Measurements from ENCODE around the gene CD28.
"Not testable (repeated sequence)": the region's sequence is repeated elsewhere in the genome, so short reads cannot be mapped to it uniquely, and the experiment has no call there.

Gene CD28

GRCh38 chr2:203750346-203751068 is 44.1 kb downstream of the CD28 start:
- no peak for DNase-seq

- no peak for DNase-seq
Measured at GRCh38 chr2:203751685-203752271, 45.3 kb downstream of the CD28 start.

- DNase-seq: no peak
Measured at GRCh38 chr2:203756161-203756560, 49.7 kb downstream of the CD28 start.

GRCh38 chr2:203758841-203759689 is 52.6 kb downstream of the CD28 start:
- DNase-seq: no peak

- DNase-seq: no peak
Measured at GRCh38 chr2:203759690-203760365, 53.4 kb downstream of the CD28 start.

GRCh38 chr2:203761121-203761520 is 54.7 kb downstream of the CD28 start:
- no peak for DNase-seq

- no peak for DNase-seq
Measured at GRCh38 chr2:203763241-203763937, 57.0 kb downstream of the CD28 start.

- no peak for DNase-seq
Measured at GRCh38 chr2:203763938-203764664, 57.7 kb downstream of the CD28 start.

- DNase-seq: no peak
Measured at GRCh38 chr2:203772456-203773165, 66.2 kb downstream of the CD28 start.

- no peak for DNase-seq
Measured at GRCh38 chr2:203774760-203775159, 68.3 kb downstream of the CD28 start.

- no peak for DNase-seq
Measured at GRCh38 chr2:203775684-203776083, 69.2 kb downstream of the CD28 start.

GRCh38 chr2:203777030-203777429 is 70.6 kb downstream of the CD28 start:
- DNase-seq: no peak

GRCh38 chr2:203779477-203780073 is 73.1 kb downstream of the CD28 start:
- peak in 1 of 2 donors; percentile 12 for DNase-seq

- no peak for DNase-seq
Measured at GRCh38 chr2:203780231-203780630, 73.8 kb downstream of the CD28 start.

GRCh38 chr2:203781151-203781550 is 74.7 kb downstream of the CD28 start:
- DNase-seq: no peak

GRCh38 chr2:203782262-203782976 is 76.0 kb downstream of the CD28 start:
- peak; percentile 70 to 78 for DNase-seq

- no peak for DNase-seq
Measured at GRCh38 chr2:203783496-203784203, 77.2 kb downstream of the CD28 start.

GRCh38 chr2:203784710-203785270 is 78.4 kb downstream of the CD28 start:
- not testable (repeated sequence) for DNase-seq

Data from CD4-positive, alpha-beta T cell treated with Interleukin-1 beta for 1 hour (primary cell).